Posterior vena cava (tissue), 2 donors: ENCODE results near the gene VANGL1. TPM values are rescaled to one million over a fixed set of nuclear protein-coding genes. Genes with fewer than 3 reads are reported as not detected.

Experiments
- DNase-seq: peaks from one replicate; pipeline ENCODE4 v3.0.0-alpha.2; 2020; ENCODE audit warnings: low spot score
- intact Hi-C, 2 donors: fragments of 100-400 bp; cut with DNase I; formaldehyde crosslinking; loops; one replicate each; pipeline versions ENCODE4 v1.14.1 to v1.14.2; 2022 to 2023
- total RNA-seq, 2 donors: library from RNA; stranded (reverse); fragmentation: NEBNext Ultra II Directional; extraction: Animal tissue kit (Norgen Biotek cat#: 25700); gene quantifications; one replicate each; pipeline ENCODE4 v1.2.1, GENCODE V29; 2021
- donor health status: DM: yes; HTN: yes; CAD: no.
- donor health status: DM: yes; HTN: yes; CAD: no.

VANGL1 gene
- total RNA-seq, 2 donors from 2014 or later = 13.5 to 16.3 TPM

GRCh38 chr1:115658646-115659045 lies 16.9 kb downstream of the VANGL1 start:
- intact Hi-C loops = no loop called here
- no peak for DNase-seq

DNA sequence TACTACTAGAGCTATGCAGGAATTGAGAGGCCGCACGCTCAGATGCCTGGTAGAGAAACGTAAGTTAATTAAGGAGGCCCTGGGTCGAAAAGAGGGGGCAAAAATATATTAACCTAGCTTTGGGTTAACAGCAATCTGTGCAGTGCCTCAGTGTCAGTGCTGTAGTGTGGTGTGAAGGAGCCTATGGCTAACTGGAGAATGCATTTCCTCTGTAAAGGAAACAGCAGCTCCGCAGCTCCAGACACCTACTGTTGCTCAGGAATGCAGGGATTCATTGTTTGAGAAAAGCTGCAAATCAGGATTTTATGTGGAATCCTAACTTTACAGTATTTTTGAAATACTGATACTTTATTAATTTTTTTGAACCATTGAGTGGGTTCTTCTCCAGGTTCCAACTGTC lies 18.4 kb downstream of the VANGL1 start:
- intact Hi-C loops = no loop called here

GRCh38 chr1:115661157-115661556 lies 19.4 kb downstream of the VANGL1 start:
- DNase-seq = no peak
- intact Hi-C loops = no loop called here

More for the DNA sequence above, 18.4 kb downstream of the VANGL1 start:
- no peak for DNase-seq

- DNase-seq = no peak
- intact Hi-C loops = loop anchor here in 1 of 2 donors (5.0 kb wide), 1 partner anchor 473 kb away; no protein-coding TSS in a partner anchor
These were observed 23.7 kb downstream of the VANGL1 start for GRCh38 chr1:115665319-115666096.

- intact Hi-C loops = loop anchor here in 1 of 2 donors (5.0 kb wide), 1 partner anchor 474 kb away; no protein-coding TSS in a partner anchor
- no peak for DNase-seq
These were observed 24.4 kb downstream of the VANGL1 start for GRCh38 chr1:115666206-115666605.

GRCh38 chr1:115666702-115667101 lies 24.9 kb downstream of the VANGL1 start:
- intact Hi-C loops = loop anchor here in 1 of 2 donors (5.0 kb wide), 1 partner anchor 474 kb away; no protein-coding TSS in a partner anchor
- no peak for DNase-seq

GRCh38 chr1:115668579-115668978 lies 26.8 kb downstream of the VANGL1 start:
- intact Hi-C loops = loop anchor here in 1 of 2 donors (5.0 kb wide), 1 partner anchor 476 kb away; no protein-coding TSS in a partner anchor
- DNase-seq = no peak

DNA sequence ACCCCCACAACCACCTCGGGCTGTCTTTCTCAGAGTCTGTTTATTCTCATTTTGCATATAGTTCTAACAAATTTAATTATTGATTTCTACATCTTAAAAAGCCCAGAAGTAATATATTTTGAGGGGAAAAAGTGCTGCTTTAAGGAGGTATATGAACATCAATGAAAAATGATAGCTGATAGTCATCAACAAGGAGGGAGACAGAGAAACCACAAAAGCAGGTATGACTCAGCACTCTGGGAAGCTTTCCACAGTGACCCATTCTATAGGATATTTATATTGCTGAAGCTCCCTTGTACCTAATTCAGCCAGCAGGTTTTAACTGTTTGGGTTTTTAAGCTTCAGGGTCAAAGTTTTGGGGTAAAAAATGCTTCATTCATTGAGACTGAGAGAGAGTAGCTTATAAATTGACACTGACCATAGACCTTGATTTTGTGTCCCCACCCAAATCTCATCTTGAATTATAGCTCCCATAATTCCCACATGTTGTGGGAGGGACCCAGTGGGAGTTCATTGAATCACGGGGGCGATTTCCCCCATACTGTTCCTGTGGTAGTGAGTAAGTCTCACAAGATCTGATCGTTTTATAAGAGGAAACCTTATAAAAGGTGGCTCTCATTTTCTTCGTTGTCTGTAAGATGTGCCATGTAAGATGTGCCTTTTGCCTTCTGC lies 27.4 kb downstream of the VANGL1 start:
- no peak for DNase-seq

DNA sequence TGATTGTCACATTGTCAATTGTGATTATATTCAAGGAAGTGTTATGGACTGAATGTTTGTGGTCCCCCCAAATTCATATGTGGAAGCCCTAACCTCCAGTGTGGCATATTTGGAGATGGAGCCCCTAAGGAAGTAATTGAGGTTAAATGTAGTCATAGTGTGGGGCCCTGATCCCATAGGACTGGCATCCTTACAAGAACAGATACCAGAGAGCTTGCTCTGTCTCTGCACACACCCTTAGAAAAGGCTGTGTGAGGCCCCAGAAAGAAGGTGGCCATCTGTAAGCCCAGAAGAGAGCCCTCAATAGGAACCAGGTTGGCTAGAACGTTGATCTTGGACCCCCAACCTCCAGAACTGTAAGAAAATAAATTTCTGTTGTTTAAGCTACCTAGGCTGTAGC lies 28.1 kb downstream of the VANGL1 start:
- intact Hi-C loops = loop anchor here in 1 of 2 donors (5.0 kb wide), 1 partner anchor 478 kb away; no protein-coding TSS in a partner anchor
- DNase-seq = no peak

More for the DNA sequence above, 27.4 kb downstream of the VANGL1 start:
- intact Hi-C loops = loop anchor here in 1 of 2 donors (5.0 kb wide), 1 partner anchor 477 kb away; no protein-coding TSS in a partner anchor

- no peak for DNase-seq
- intact Hi-C loops = no loop called here
These were observed 28.9 kb downstream of the VANGL1 start for GRCh38 chr1:115670476-115671175.

DNA sequence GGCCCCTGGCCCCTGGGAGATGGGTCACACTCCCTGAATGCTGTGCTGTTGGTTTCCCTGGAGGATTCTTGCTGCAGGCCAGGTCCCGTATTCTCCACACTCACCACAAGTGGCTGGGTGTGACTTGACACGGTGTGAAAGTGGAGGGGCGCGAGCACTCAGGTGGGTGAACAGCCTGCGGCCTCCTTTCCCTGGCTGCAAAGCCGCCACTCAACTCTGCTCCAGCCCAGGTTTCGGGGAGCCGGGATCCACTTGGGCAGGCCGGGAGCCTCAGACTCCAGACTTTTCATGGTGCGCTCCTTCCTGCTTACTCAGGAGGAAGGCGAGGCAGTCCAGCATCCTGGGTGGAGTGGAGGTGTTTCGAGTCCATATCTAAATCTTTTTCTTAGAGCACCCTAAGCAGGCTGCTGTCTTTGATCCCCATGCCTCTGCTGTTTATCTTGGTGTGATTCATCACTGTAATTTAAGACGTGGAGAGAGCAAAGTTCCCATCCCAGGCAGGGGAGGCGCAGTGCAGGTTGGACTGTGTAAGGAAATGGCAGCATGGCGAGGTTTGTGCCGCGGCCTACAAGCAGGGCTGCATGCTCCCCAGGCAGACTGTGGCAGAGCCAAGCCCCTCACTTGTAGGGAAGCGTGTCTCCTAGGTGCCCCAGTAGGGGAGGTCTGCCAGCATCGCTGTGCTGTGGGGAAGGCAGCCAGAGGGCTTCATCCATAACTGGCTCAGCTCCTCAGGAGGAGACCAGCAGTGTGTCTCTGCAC lies 29.6 kb downstream of the VANGL1 start:
- DNase-seq = no peak
- intact Hi-C loops = no loop called here

DNA sequence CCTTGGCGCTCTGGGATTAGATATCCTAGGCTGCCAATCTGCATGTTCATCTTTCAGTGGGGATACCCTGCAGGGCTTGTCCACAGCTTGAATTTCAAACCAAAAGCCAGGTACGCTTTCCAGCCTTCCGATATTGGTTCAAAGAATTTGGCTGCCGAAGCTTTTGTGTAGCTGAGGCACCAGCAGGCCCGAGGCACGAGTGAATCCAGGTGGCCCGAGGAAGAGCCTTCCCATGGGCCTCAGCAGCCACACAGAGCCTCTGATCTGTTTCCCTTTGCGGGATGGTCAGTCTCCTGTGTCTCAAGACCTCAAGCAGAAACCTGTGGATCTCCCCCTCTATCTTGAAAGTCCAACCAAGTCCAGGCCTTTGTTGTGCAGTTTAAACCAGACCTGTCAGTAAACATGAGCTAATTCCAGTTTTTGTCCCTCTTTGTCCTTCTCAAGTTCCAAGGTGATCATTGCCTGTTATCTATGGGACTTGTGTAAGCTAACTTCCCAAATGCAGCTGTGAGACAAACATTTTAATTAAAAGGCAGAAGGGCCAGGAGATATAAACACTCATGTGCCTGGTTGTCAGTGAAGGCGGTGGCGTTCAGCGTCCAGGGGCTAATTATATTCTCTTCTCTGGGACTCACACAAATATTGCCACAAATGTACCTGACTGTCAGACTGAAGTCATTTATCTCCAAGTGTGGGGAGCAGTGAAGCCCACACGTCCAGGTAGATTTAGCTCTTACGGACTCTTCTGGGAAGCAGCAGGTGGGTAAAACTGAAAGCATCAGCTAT lies 30.6 kb downstream of the VANGL1 start:
- DNase-seq = no peak
- intact Hi-C loops = no loop called here

- DNase-seq = no peak
These were observed 34.9 kb downstream of the VANGL1 start for GRCh38 chr1:115676498-115677181.

DNA sequence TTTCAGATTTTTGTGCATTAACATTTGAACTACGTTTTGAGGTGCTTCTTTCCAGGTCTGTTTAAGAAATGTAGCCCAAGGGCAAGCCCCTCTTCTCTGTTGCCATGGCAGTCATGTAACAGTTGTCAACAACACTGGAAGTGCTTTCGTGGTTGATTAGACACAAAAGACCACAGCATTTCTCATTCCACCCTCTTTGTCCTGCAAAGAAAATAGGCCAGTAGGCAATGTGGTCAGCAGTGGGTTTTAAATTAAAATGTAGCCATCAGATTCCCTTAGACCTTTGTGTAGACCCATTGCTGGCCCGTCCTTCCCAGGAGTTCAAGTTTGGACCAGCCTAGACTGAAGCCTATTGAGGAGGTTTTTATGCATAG lies 35.4 kb downstream of the VANGL1 start:
- no peak for DNase-seq
- intact Hi-C loops = no loop called here

More at GRCh38 chr1:115676498-115677181, 34.9 kb downstream of the VANGL1 start:
- intact Hi-C loops = no loop called here

DNA sequence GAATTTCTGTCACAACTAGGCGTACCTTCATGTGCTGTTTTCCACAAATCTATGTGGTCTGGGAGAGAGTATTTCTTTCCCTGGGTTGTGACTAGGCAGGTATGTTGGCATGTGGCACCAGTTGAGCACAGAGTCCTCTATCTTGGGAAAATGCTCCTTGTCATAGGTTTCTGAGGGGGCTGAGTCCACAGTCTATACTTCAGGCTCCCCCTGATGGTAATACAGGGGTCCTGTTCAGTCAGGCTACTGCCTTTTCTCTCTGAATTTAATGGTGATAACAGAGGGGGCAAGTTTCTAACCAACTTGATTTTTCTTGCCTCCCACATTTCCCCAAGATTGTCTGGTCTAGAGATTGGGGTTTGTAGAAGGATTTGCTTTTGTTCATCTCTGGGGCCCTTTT lies 35.8 kb downstream of the VANGL1 start:
- intact Hi-C loops = no loop called here
- DNase-seq = no peak

- no peak for DNase-seq
- intact Hi-C loops = no loop called here
These were observed 36.4 kb downstream of the VANGL1 start for GRCh38 chr1:115678141-115678540.

DNA sequence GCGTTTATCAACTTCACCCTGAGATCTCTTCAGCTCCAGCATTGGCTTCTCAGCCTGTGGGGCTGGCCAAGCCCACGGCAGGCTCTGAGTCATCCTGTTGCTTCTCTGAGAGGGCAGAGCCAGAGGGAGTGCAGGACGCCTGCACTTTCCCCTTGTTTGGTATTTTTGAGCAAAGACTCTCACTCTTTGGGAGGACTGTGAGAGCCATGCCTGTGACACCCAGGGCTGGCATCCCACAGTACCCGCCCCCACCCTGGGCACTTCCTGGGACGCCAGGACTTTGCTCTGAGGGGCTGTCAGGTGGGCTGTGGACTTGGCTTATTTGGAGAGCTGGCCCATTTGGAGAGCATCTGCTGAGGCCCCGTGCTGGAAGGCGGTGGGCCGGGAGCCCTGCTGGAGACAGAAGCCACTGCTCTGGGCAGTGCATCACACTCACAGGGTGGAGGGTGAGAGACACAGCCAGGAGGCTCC lies 37.4 kb downstream of the VANGL1 start:
- peak; percentile 84 for DNase-seq
- intact Hi-C loops = no loop called here

GRCh38 chr1:115680730-115681111 lies 39.0 kb downstream of the VANGL1 start:
- DNase-seq = no peak
- intact Hi-C loops = no loop called here
